Transverse colon (tissue), 4 donors: ENCODE results near the gene NFASC. TPM values are rescaled to one million over a fixed set of nuclear protein-coding genes. Genes with fewer than 3 reads are reported as not detected.

ENCODE experiments used
- DNase-seq: peaks from one replicate; pipeline ENCODE4 v3.0.0-alpha.2; 2019
- H3K27ac ChIP-seq, 4 donors: fragments of 200-600 bp; sonication (generic); 2 replicates each; pipeline ENCODE4 v1.5.1; 2016 to 2018; ENCODE audit warnings: inconsistent platforms in 4 of 4
- H3K27me3 ChIP-seq: fragments of 200-600 bp; sonication (generic); 2 replicates; pipeline ENCODE4 v1.5.1; 2017; ENCODE audit warnings: inconsistent platforms
- H3K36me3 ChIP-seq, 4 donors: fragments of 200-600 bp; sonication (generic); 2 replicates each; pipeline ENCODE4 v1.5.1; 2017 to 2019; ENCODE audit warnings: inconsistent platforms in 4 of 4
- H3K4me1 ChIP-seq, 4 donors: fragments of 200-600 bp; sonication (generic); 2 replicates each; pipeline ENCODE4 v1.5.1; 2017 to 2020; ENCODE audit warnings: inconsistent platforms in 4 of 4
- H3K4me3 ChIP-seq, 4 donors: fragments of 200-600 bp; sonication (generic); 1 replicate in 1 of 4; 2 replicates in 3 of 4; pipeline versions ENCODE4 v1.5.1 to v1.6.1; 2017 to 2019; ENCODE audit warnings: inconsistent platforms in 4 of 4
- H3K9me3 ChIP-seq, 2 donors: fragments of 200-600 bp; sonication (generic); 2 replicates each; pipeline ENCODE4 v1.5.1; 2017 to 2019; ENCODE audit warnings: inconsistent platforms in 2 of 2
- CTCF ChIP-seq, 5 experiments: fragments of 200-600 bp in 3 of 5; fragments of 450-650 bp in 2 of 5; sonication (generic) in 3 of 5; IDR thresholded peaks; 1 replicate in 2 of 5; 2 replicates in 3 of 5; pipeline ENCODE4 v1.5.1; 2016 to 2017; ENCODE audit warnings: antibody characterized with exemption in 5 of 5, inconsistent platforms in 3 of 5, mild to moderate bottlenecking in 2 of 5, moderate library complexity in 1 of 5
- EP300 ChIP-seq: sonication (generic); formaldehyde crosslinking; IDR thresholded peaks from one replicate; pipeline ENCODE4 v1.6.1; 2017; ENCODE audit warnings: antibody characterized with exemption, low read depth
- POLR2A ChIP-seq: fragments of 450-650 bp; IDR thresholded peaks from one replicate; pipeline ENCODE4 v1.6.1; 2016; ENCODE audit warnings: antibody characterized with exemption, mild to moderate bottlenecking, moderate library complexity
- POLR2AphosphoS5 ChIP-seq, 3 donors: sonication (generic); formaldehyde crosslinking; IDR thresholded peaks; one replicate each; pipeline ENCODE4 v1.6.1; 2016; ENCODE audit warnings: antibody characterized with exemption in 3 of 3
- WGBS, 2 donors: methylation state at CpG; one replicate each; pipeline ENCODE4 v1.1.5; 2018; ENCODE audit warnings: low coverage in 1 of 2; 5-methylcytosine and 5-hydroxymethylcytosine counted together
- in situ Hi-C, 4 donors: fragments of 200-750 bp; cut with MboI; loops; one replicate each; pipeline versions ENCODE4 v1.15.0 to v1.15.1; 2017; ENCODE audit warnings: low sequenced_read_pairs in 3 of 4, low pct_ligation_motif_present in 1 of 4, low pct_unique_long_range_greater_than_20kb in 1 of 4
- intact Hi-C: fragments of 100-400 bp; cut with DNase I; formaldehyde crosslinking; loops from one replicate; pipeline ENCODE4 v1.15.1; 2023; ENCODE audit warnings: low total_unique reads
- total RNA-seq, 4 donors: library from RNA; depleted of rRNA; stranded (reverse); fragments of >200 nt; gene quantifications; one replicate each; pipeline ENCODE4 v1.1.0, GENCODE V29; 2016

The NFASC gene
- total RNA-seq, 4 donors from 2014 or later = 11.3 to 48.8 (median 13.4) TPM

DNA sequence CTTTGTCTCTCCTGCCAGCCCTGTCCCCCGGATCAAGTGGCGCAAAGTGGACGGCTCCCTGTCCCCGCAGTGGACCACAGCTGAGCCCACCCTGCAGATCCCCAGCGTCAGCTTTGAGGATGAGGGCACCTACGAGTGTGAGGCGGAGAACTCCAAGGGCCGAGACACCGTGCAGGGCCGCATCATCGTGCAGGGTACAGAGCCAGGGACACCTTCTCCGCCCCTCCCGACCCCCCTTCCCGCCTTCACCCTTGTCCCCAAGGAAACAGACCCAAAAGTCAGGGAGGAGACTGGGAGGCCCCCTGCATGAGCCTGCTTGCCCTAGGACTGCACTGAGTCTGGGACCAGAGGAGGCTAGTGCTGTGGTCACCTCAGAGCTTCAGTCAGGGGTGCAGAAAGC lies 190.6 kb downstream of the NFASC start:
- Histone ChIP-seq H3K36me3 (no peaks in the 10 kb centered on the region), H3K27ac (no peak overlapping the region), H3K27me3 (no peaks in the 10 kb centered on the region), H3K4me3 (no peak overlapping the region), H3K4me1 (peaks cover 0 to 6% (median 3%) of the 10 kb centered on the region in 4 donors), H3K9me3 (no peaks in the 10 kb centered on the region)
- in situ Hi-C loops (no loop called here), intact Hi-C loops (loop anchor here (5.0 kb wide), 1 partner anchor 74 kb away; no protein-coding TSS in a partner anchor)
- 81 to 100% methylated on average over 4 to 13 of the region's 14 CpGs for WGBS, 2 donors
- no peak for DNase-seq
- TF ChIP-seq POLR2AphosphoS5 (IDR thresholded peaks at IDR 0.05) = no peak
- no peak for TF ChIP-seq CTCF (IDR thresholded peaks at IDR 0.05)
- TF ChIP-seq EP300 = no peak
- TF ChIP-seq POLR2A = no peak

DNA sequence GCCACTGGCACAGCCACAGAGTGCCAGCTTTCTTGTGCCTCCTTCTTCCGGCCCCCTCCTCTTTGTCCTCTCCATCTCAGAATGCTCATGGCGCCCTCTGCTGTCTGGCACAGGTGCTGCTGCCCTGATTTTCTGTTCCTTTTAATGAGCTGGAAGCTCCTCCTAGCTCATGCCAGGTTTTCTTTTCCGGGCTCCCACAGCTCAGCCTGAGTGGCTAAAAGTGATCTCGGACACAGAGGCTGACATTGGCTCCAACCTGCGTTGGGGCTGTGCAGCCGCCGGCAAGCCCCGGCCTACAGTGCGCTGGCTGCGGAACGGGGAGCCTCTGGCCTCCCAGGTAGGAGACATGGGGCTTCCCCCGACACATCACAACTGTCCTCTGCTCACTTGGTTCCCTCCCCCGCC lies 191.0 kb downstream of the NFASC start:
- no peak overlapping the region for H3K27ac ChIP-seq
- peaks cover 0 to 6% (median 3%) of the 10 kb centered on the region in 4 donors for H3K4me1 ChIP-seq
- 44% methylated on average over 13 of the region's 13 CpGs; no CpG with 5 or more reads in 1 of the 2 donors for WGBS, 2 donors
- H3K4me3 ChIP-seq = no peak overlapping the region
- in situ Hi-C loops (no loop called here), intact Hi-C loops (loop anchor here (5.0 kb wide), 1 partner anchor 74 kb away; no protein-coding TSS in a partner anchor)
- no peaks in the 10 kb centered on the region for H3K27me3 ChIP-seq
- TF ChIP-seq POLR2AphosphoS5 (IDR thresholded peaks at IDR 0.05) = no peak
- TF ChIP-seq CTCF (IDR thresholded peaks at IDR 0.05) = peak; percentile 73 to 81 (median 78)
- no peaks in the 10 kb centered on the region for H3K36me3 ChIP-seq
- H3K9me3 ChIP-seq = no peaks in the 10 kb centered on the region
- peak; percentile 64 for DNase-seq

GRCh38 chr1:205062319-205062718 lies 191.7 kb downstream of the NFASC start:
- H3K36me3 ChIP-seq = no peaks in the 10 kb centered on the region
- 90% methylated on average over 8 of the region's 8 CpGs; no CpG with 5 or more reads in 1 of the 2 donors for WGBS, 2 donors
- no peak overlapping the region for H3K4me3 ChIP-seq
- no peaks in the 10 kb centered on the region for H3K27me3 ChIP-seq
- no peak for TF ChIP-seq POLR2A
- no peak for TF ChIP-seq EP300
- TF ChIP-seq POLR2AphosphoS5 (IDR thresholded peaks at IDR 0.05) = no peak
- TF ChIP-seq CTCF (IDR thresholded peaks at IDR 0.05) = no peak
- H3K4me1 ChIP-seq = peaks cover 0 to 6% (median 3%) of the 10 kb centered on the region in 4 donors
- DNase-seq = no peak
- in situ Hi-C loops = no loop called here
- no peak overlapping the region for H3K27ac ChIP-seq
- intact Hi-C loops = loop anchor here (5.0 kb wide), 1 partner anchor 75 kb away; no protein-coding TSS in a partner anchor
- no peaks in the 10 kb centered on the region for H3K9me3 ChIP-seq

DNA sequence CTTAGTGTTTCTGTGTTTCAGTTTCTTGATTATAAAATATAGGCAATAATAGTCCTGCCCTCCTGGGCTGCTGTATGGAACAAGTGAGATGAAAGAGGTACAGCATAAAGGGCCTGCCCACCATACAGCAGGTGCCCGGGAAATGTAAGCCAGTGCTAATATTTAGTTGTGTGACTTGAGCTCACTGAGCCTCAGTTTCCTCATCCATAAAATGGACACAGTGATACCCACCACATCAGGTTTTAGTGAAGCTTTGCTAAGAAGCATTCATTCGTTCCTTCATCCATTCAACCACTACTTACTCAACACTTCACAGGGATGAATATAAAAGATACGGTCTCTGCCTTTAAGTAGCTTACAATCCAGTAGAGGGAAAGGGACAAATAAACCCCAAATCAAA lies 192.2 kb downstream of the NFASC start:
- Histone ChIP-seq H3K36me3 (no peaks in the 10 kb centered on the region), H3K4me3 (no peak overlapping the region), H3K9me3 (no peaks in the 10 kb centered on the region), H3K27ac (no peak overlapping the region), H3K27me3 (no peaks in the 10 kb centered on the region), H3K4me1 (peaks cover 0 to 6% (median 3%) of the 10 kb centered on the region in 4 donors)
- no peak for DNase-seq
- 70 to 100% methylated on average over 1 to 3 of the region's 3 CpGs for WGBS, 2 donors
- intact Hi-C loops = loop anchor here (5.0 kb wide), 1 partner anchor 76 kb away; no protein-coding TSS in a partner anchor
- TF ChIP-seq POLR2A = no peak
- no peak for TF ChIP-seq EP300
- no peak for TF ChIP-seq CTCF (IDR thresholded peaks at IDR 0.05)
- no peak for TF ChIP-seq POLR2AphosphoS5 (IDR thresholded peaks at IDR 0.05)
- in situ Hi-C loops = no loop called here
